Stimulated activated CD4-positive, alpha-beta T cell treated with anti-CD3 and anti-CD28 coated beads, Interleukin-1b, Interleukin-23, amount 100 ng/mL, for 48 hours (primary cell): ENCODE data around the gene GAS6.

Source experiments
- DNase-seq: peaks from one replicate; pipeline ENCODE4 v3.0.0-alpha.2; 2020

GAS6 gene

GRCh38 chr13:113864273-113864890 is 506 bp upstream of the GAS6 start:
- DNase-seq: no peak

GRCh38 chr13:113862931-113863523 is 849 bp downstream of the GAS6 start:
- no peak for DNase-seq

DNA sequence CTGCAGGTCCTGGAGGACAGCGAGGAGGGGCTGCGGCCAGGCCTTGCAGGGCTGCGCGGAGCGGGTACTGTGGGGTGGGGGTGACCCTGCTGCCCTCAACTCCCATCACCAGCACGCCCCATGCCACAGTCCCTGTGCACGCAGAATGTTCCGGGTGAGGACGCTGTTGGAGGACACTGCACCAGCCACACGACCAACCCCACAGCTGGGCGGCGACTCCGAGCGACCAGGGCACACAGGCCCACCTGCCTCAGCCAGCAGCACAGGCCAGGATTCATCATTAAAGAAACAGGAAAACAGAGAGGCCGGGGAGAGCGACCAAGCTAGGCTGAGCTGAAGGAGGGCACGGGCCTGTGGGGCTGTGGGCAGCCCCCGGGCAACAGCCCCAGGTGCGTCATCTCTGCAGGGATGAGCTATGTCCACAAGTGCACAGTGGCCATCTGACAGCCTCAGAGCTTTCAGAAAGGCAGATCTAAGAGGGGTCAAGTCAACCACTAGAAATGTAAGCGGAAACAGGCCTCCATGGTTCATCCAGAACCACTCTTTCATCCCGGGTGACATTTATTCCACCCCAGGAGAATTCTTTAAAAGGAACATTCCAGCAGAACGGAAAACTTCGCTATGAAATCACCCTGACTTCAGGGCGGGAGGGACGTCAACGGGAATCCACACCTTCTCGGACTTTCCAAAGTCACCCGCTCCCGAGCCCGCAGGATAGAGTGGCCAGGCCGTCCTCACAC is 1.5 kb downstream of the GAS6 start:
- no peak for DNase-seq

- DNase-seq: no peak
These were observed 2.3 kb downstream of the GAS6 start for GRCh38 chr13:113861433-113862030.

- no peak for DNase-seq
These were observed 3.0 kb downstream of the GAS6 start for GRCh38 chr13:113860665-113861432.

DNA sequence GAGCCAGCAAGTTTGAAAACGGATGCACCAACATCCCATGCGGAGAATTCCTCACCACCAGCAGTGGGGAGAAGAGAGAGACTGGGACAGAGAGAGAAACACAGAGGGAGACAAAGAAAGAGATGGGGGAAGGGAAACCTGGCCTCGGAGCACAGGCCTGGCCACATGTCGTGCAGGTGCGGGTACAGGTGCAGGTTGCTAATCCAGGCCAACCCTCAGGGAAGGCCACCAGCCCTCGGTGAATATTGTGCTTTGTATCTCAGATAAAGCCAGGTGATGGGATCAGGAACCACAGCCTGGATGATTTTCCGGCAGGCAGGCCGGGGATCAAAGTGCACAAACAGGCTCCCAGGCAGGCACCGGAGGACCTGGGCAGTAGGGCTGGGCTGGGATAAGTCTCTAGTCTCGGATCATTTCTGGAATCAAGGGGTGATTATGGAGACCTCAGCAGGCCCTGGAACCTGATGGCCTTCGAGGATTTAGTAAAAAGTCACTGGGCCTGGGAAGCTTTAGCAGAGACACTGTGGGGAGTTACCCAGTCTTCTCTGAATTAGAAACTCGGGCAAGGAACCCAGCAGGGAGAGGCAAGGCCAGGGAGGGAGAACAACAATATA is 3.7 kb downstream of the GAS6 start:
- no peak for DNase-seq

GRCh38 chr13:113859311-113860050 is 4.4 kb downstream of the GAS6 start:
- DNase-seq: no peak

- DNase-seq: no peak
These were observed 6.2 kb downstream of the GAS6 start for GRCh38 chr13:113857531-113858195.

DNA sequence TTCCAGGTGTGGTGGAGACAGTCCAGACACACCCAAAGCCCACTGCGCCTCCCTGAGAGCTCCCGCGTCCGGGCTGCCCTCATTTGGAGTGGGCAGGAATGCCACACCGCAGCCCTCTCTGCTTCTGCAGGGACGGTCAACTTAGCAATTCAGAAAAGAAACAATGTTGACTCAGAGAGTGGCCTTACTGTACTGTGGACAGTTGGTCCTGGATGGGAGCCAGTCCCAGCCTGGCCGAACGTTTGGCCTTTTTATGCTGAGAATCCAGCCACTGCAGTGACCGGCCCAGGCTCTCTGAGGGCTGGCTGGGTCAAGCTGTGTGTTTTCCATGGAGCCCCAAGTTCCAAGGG is 7.2 kb downstream of the GAS6 start:
- no peak for DNase-seq

DNA sequence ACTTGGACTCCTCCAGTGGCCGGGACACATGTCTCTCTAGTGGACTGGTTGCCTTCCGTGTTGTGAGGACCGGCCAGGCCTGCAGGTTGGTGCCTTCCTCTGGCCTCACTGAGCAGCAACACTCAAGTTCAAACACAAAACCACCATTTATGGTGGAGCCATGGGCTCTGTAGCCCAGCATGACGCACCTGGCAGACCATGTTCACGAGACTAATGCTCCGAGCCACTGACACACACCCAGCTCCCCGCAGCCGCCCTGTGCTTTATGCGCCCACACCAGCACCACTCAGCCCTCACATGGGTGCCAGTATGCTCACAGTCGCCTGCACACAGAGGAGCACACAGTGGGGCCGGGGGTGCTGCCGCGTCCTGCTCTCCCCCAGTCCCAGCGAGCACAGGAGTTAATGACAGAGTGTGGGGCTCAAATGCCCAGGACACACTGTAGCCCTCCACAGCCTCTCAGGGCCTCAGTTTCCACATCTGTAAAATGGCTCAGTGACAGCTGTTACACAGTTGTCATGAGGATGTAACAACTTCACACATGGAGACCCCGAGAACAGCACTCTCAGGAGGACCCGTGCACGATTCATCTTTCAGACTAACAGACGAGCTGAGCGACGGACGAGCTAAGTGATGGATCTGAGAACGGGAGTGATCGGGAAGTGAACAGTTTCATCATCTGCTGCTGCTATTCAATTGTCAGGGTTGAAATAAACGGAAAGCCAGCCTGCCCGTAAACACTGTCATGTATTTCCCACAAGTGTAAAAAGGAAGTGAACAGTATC is 7.8 kb downstream of the GAS6 start:
- no peak for DNase-seq

GRCh38 chr13:113855012-113855921 is 8.6 kb downstream of the GAS6 start:
- DNase-seq: no peak

DNA sequence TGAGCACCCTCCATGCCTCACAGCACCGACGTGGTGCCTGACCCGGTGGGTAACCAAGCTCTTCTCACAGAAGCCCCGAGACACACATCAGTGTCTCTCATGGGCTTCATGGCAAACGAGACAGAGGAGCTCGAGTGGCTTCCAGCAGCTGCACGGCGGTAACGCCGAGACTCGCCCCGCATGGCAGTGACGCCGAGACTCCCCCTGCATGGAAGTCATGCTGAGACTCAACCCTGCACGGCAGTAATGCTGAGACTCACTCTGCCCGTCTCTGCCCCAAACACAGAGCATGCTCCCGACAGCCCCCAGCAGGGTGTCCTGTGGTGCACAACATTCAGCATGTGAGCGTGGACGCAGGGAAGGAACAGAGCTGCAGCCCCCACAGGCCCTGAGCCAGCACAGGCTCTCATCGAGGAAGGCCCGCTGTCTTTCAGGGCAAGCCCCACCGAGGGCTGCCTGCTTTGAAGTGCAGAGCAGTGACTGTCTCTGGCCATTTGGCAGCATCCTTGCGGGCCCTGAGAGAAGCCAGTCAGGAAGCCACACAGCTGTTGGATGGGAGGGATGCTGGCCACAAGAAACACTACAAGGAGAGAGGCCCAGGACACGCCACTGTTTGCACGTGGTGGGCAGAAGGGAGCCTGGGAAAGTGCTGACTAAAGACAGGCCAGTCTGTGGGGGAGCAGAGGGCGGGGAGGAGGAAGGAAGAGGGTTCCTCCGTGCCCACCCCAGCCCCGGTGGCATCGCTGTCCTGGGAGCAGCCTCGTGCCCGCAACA is 9.5 kb downstream of the GAS6 start:
- no peak for DNase-seq

- DNase-seq: no peak
These were observed 10.2 kb downstream of the GAS6 start for GRCh38 chr13:113853518-113854237.

DNA sequence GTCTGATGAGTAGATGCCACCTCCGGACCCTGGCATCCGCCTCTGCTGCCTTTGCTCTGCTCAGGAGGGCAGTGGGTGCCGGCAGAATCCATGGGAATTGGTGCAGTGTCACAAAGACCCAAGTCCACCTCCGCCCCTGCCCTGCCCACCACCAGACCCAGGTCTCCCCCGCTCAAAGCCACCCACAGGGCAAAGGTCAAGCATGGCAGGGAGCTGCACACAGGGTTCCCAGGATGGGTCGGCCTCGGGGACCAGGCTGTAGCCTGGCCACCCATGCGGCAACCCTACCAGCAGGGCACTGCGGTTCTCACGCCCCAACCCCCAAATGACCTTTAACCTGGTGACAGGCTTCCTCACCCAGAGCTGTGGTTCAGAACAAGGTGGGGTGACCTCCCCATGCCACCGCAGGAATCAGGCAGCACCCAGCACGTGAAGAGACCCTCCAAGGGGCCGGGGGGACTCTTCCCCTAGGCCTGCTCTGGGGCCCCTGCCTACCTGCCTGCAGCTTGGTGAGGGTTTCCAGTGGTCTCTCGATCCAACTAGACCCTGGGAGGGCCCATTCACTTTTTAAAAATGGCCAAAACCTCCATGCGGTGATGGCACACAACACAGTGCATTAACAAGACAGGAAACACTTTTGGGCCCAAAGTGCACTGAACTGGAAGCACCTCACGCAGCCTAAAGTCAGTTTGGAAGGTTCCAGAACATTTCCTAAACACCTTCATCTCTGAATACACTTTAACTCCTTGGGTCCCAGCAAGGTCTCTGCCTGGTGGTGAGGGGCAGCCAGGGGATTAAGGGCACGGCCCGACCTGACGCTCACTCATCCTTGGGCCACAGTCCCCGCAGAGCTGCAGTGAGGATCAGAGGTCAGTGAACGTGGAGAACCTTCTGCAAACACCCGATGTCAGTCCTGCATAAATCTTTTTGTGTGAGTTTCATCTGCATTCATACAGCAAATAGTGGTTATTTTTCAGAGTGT is 11.0 kb downstream of the GAS6 start:
- no peak for DNase-seq

DNA sequence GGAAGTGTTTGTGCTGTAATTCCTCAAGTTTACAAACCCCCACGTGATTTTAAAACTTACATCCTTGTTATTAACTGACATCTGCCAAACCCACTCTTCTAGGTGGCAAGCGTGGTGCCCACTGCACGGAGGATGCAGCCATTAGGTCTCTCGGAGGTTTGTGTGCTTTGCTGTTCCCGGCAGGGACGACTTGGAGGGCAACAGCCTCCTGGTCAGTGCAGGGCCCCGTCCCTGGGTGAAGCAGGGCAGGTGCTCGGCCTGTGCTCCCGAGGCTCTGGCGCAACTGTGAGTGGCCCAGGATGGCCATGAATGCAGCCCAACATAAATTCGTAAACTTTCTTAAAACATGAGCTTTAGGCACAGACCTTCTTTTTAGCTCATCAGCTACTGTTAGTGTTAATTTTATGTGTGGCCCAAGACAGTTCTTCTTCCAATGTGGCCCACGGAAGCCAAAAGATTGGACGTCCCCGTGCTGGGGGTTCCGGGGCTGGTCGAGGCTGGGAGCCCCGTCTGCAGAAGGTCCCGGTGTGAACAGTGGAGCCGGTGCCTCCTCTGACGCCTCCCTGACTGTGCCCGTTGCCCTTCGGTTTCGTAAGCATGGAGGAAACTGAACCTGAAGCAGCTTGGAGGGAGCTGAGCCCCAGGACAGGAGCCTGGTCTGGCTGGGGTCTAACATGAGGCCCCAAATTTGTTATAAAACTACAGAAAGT is 11.9 kb downstream of the GAS6 start:
- DNase-seq: no peak

GRCh38 chr13:113851480-113851803 is 12.4 kb downstream of the GAS6 start:
- no peak for DNase-seq
